Activated CD4-positive, alpha-beta memory T cell treated with anti-CD3 and anti-CD28 coated beads for 36 hours (primary cell): ENCODE measurements around the gene EGLN1. TPM values are rescaled to one million over a fixed set of nuclear protein-coding genes. Genes with fewer than 3 reads are reported as not detected.
"Not testable (repeated sequence)": the region's sequence is repeated elsewhere in the genome, so short reads cannot be mapped to it uniquely, and the experiment has no call there.

ENCODE experiments used
- CTCF ChIA-PET: fragments of 350-600 bp; sonication (Branson Sonifier 250); formaldehyde crosslinking; loops from one replicate; lab custom pipeline; 2021; ENCODE audit warnings: antibody characterized with exemption, inconsistent platforms; lab: Charles Lee
- POLR2A ChIA-PET: fragments of 350-600 bp; sonication (Branson Sonifier 250); formaldehyde crosslinking; loops from one replicate; lab custom pipeline; 2021; ENCODE audit warnings: antibody characterized with exemption; lab: Charles Lee
- DNase-seq: peaks from one replicate; pipeline ENCODE4 v3.0.0-alpha.2; 2020
- H3K27ac Mint-ChIP-seq: one replicate; pipeline ENCODE4 v1.8.0; 2021; ENCODE audit warnings: mixed read lengths
- H3K27me3 Mint-ChIP-seq: one replicate; pipeline ENCODE4 v1.8.0; 2021; ENCODE audit warnings: mixed read lengths
- H3K36me3 Mint-ChIP-seq: one replicate; pipeline ENCODE4 v1.8.0; 2021; ENCODE audit warnings: mixed read lengths
- H3K4me1 Mint-ChIP-seq: one replicate; pipeline ENCODE4 v1.8.0; 2021; ENCODE audit warnings: low read depth, mixed read lengths
- H3K4me3 Mint-ChIP-seq: one replicate; pipeline ENCODE4 v1.8.0; 2021; ENCODE audit warnings: mild to moderate bottlenecking, mixed read lengths
- H3K9me3 Mint-ChIP-seq: one replicate; pipeline ENCODE4 v1.8.0; 2021; ENCODE audit warnings: mixed read lengths
- intact Hi-C: fragments of 100-400 bp; cut with micrococcal nuclease; formaldehyde crosslinking; loops from one replicate; pipeline ENCODE4 v1.15.1; 2023
- total RNA-seq, 2 experiments: library from RNA; stranded (reverse); gene quantifications; one replicate each; pipeline ENCODE4 v1.2.3, GENCODE V29; 2021

Gene EGLN1
- 10 to 100 TPM; 15.8 to 16.2 TPM for total RNA-seq

- CTCF ChIA-PET = interaction anchor here (2.0 to 2.5 kb wide), 2 partner anchors 11 to 85 kb away, joined by 4 to 6 read pairs; partner anchors contain the start of genes EXOC8 and SPRTN
Measured at GRCh38 chr1:231421971-231422797, at the start of gene EGLN1. TSS of gene EGLN1 (minus strand) at chr1:231422287. CDS start at chr1:231421888, 399 bp downstream.

GRCh38 chr1:231471500-231471899 lies 49.4 kb upstream of the EGLN1 start:
- H3K9me3 Mint-ChIP-seq, CTCF ChIA-PET, H3K4me3 Mint-ChIP-seq, H3K4me1 Mint-ChIP-seq, DNase-seq, intact Hi-C loops, H3K36me3 Mint-ChIP-seq, H3K27ac Mint-ChIP-seq: not testable (repeated sequence)
- peaks cover 21% of the 10 kb centered on the region for H3K27me3 Mint-ChIP-seq
- POLR2A ChIA-PET = interaction anchor here (0.5 kb wide), 1 partner anchor 64 kb away, joined by 3 read pairs; no protein-coding TSS in a partner anchor

More at GRCh38 chr1:231421971-231422797, at the start of gene EGLN1:
- Mint-ChIP-seq H3K36me3 (peaks cover 7% of the 10 kb centered on the region), H3K27me3 (no peaks in the 10 kb centered on the region), H3K4me3 (peak within 1 kb of the TSS; percentile 84), H3K9me3 (no peaks in the 10 kb centered on the region), H3K4me1 (peaks cover 33% of the 10 kb centered on the region), H3K27ac (peak within 1 kb of the TSS; percentile 81)
- peak; percentile 87 for DNase-seq
- POLR2A ChIA-PET = interaction anchor here (0.8 to 2.5 kb wide), 5 partner anchors 29 to 108 kb away, joined by 3 to 9 read pairs (median 5); partner anchors contain the start of genes EXOC8, SPRTN and TSNAX
- intact Hi-C loops = loop anchor here (1.0 to 10.0 kb wide), 7 partner anchors 38 to 445 kb away; partner anchors contain the start of genes ARV1, GNPAT, TSNAX and TTC13

DNA sequence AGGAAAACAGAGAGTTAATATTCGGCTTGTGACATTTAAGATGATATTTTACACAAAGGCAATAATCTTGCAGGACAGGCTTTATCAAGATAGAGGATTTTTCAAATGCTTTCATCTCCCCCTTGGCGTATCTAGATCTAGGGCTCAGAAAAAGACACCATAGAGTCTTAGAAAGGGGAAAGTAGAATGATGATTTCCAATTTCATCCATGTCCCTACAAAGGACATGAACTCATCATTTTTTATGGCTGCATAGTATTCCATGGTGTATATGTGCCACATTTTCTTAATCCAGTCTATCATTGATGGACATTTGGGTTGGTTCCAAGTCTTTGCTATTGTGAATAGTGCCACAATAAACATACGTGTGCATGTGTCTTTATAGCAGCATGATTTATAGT lies 48.9 kb upstream of the EGLN1 start:
- CTCF ChIA-PET, H3K4me3 Mint-ChIP-seq, H3K36me3 Mint-ChIP-seq, POLR2A ChIA-PET, H3K27ac Mint-ChIP-seq, DNase-seq, H3K9me3 Mint-ChIP-seq, intact Hi-C loops, H3K4me1 Mint-ChIP-seq: not testable (repeated sequence)
- peaks cover 20% of the 10 kb centered on the region for H3K27me3 Mint-ChIP-seq

- CTCF ChIA-PET = no interaction called here
- peaks cover 34% of the 10 kb centered on the region for H3K27me3 Mint-ChIP-seq
- H3K4me3 Mint-ChIP-seq = no peak overlapping the region
- no peak overlapping the region for H3K27ac Mint-ChIP-seq
- peaks cover 16% of the 10 kb centered on the region for H3K9me3 Mint-ChIP-seq
- H3K36me3 Mint-ChIP-seq = peaks cover 3% of the 10 kb centered on the region
- peaks cover 16% of the 10 kb centered on the region for H3K4me1 Mint-ChIP-seq
- intact Hi-C loops = loop anchor here (10.0 kb wide), 1 partner anchor 93 kb away; no protein-coding TSS in a partner anchor
- POLR2A ChIA-PET = no interaction called here
- DNase-seq = no peak
Measured at GRCh38 chr1:231467986-231468385, 45.9 kb upstream of the EGLN1 start.

- intact Hi-C loops = loop anchor here (1.0 to 10.0 kb wide), 3 partner anchors 42 to 90 kb away; partner anchors contain the start of gene TSNAX
- peaks cover 48% of the 10 kb centered on the region for H3K27me3 Mint-ChIP-seq
- peaks cover 22% of the 10 kb centered on the region for H3K4me1 Mint-ChIP-seq
- peaks cover 3% of the 10 kb centered on the region for H3K36me3 Mint-ChIP-seq
- peak overlapping the region; percentile 11 for H3K4me3 Mint-ChIP-seq
- no peak overlapping the region for H3K27ac Mint-ChIP-seq
- CTCF ChIA-PET = no interaction called here
- POLR2A ChIA-PET = no interaction called here
- H3K9me3 Mint-ChIP-seq = peaks cover 13% of the 10 kb centered on the region
- DNase-seq = peak; percentile 10
Measured at GRCh38 chr1:231465051-231465450, 43.0 kb upstream of the EGLN1 start.

DNA sequence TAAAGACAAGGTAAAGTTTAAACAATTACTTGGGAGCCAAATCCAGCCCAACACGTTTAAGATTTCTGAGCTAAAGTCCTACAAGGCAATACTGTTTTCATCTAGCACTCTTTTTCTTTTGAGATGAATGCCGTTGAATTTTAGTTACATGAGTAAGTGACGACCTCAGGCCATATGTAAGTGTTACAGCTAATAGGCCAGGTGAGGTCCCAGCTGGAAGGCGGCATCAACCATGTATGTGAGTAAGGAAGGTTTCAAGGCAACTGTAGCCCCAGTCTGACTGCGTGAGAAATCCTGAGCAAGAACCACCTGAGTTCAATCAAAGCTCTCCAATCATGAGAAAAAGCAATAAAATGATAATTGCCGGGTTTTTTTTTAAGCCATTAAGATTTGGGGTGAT lies 41.5 kb upstream of the EGLN1 start:
- H3K4me3 Mint-ChIP-seq = no peak overlapping the region
- DNase-seq = no peak
- peaks cover 27% of the 10 kb centered on the region for H3K4me1 Mint-ChIP-seq
- no peak overlapping the region for H3K27ac Mint-ChIP-seq
- H3K36me3 Mint-ChIP-seq = peaks cover 3% of the 10 kb centered on the region
- H3K9me3 Mint-ChIP-seq = peaks cover 13% of the 10 kb centered on the region
- POLR2A ChIA-PET = no interaction called here
- CTCF ChIA-PET = interaction anchor here (0.6 to 1.4 kb wide), 2 partner anchors 38 to 42 kb away, joined by 3 to 6 read pairs; no protein-coding TSS in a partner anchor
- H3K27me3 Mint-ChIP-seq = peaks cover 55% of the 10 kb centered on the region
- intact Hi-C loops = loop anchor here (10.0 kb wide), 1 partner anchor 89 kb away; no protein-coding TSS in a partner anchor

DNA sequence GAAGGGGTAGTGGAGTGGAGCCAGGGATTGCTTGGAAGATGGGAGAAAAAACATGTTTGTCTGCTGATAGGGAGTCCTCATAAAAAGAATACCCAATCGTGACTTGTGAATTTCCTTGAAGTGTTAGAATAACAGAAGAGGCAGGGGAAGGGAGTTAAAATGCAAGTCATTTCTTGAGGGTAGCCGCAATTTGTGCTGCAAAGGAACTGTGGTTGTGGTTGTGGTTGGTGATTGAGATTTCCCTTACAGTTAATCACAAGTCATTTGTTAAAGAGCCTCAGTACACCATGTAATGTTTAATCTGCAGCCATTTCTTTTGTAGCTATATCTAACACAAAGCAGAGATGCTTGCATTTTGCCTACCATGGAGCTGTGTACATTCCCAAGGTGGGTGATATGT lies 38.5 kb upstream of the EGLN1 start:
- Mint-ChIP-seq H3K27ac (peak overlapping the region; percentile 23), H3K9me3 (peaks cover 13% of the 10 kb centered on the region), H3K4me3 (no peak overlapping the region), H3K36me3 (peaks cover 4% of the 10 kb centered on the region), H3K4me1 (peaks cover 27% of the 10 kb centered on the region), H3K27me3 (peaks cover 61% of the 10 kb centered on the region)
- POLR2A ChIA-PET = no interaction called here
- CTCF ChIA-PET = no interaction called here
- peak; percentile 77 for DNase-seq
- intact Hi-C loops = loop anchor here (1.0 to 10.0 kb wide), 3 partner anchors 38 to 168 kb away; partner anchors contain the start of gene EGLN1

DNA sequence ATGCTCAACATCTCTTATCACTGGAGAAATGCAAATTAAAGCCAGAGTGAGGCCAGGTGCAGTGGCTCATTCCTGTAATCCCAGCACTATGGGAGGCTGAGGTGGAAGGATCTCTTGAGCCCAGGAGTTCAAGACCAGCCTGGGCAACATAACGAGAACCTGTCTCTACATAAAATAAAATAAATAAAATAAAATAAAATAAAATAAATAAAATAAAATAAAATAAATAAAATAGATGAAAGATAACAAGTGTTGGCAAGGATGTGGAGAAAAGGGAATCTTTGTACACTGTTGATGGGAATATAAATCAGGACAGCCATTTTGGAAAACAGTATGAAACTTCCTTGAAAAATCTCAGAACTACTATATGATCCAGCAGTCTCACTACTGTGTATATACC lies 37.4 kb upstream of the EGLN1 start:
- intact Hi-C loops = not testable (repeated sequence)

GRCh38 chr1:231457956-231458355 lies 35.9 kb upstream of the EGLN1 start:
- CTCF ChIA-PET, DNase-seq, H3K36me3 Mint-ChIP-seq, POLR2A ChIA-PET, intact Hi-C loops, H3K9me3 Mint-ChIP-seq, H3K4me3 Mint-ChIP-seq: not testable (repeated sequence)
- H3K27ac Mint-ChIP-seq = peak overlapping the region; percentile 3
- H3K4me1 Mint-ChIP-seq = peaks cover 12% of the 10 kb centered on the region
- H3K27me3 Mint-ChIP-seq = peaks cover 57% of the 10 kb centered on the region

More for the DNA sequence above, 37.4 kb upstream of the EGLN1 start:
- H3K36me3 Mint-ChIP-seq, H3K27ac Mint-ChIP-seq, CTCF ChIA-PET, H3K4me3 Mint-ChIP-seq, H3K9me3 Mint-ChIP-seq, POLR2A ChIA-PET, DNase-seq: not testable (repeated sequence)
- peaks cover 17% of the 10 kb centered on the region for H3K4me1 Mint-ChIP-seq
- H3K27me3 Mint-ChIP-seq = peaks cover 64% of the 10 kb centered on the region

- H3K4me3 Mint-ChIP-seq, H3K9me3 Mint-ChIP-seq, H3K27ac Mint-ChIP-seq, intact Hi-C loops, POLR2A ChIA-PET, CTCF ChIA-PET, H3K4me1 Mint-ChIP-seq, DNase-seq, H3K36me3 Mint-ChIP-seq: not testable (repeated sequence)
- H3K27me3 Mint-ChIP-seq = peaks cover 52% of the 10 kb centered on the region
Measured at GRCh38 chr1:231454133-231454532, 32.0 kb upstream of the EGLN1 start.

- H3K9me3 Mint-ChIP-seq = peaks cover 4% of the 10 kb centered on the region
- POLR2A ChIA-PET = no interaction called here
- peaks cover 3% of the 10 kb centered on the region for H3K36me3 Mint-ChIP-seq
- DNase-seq = no peak
- H3K27me3 Mint-ChIP-seq = peaks cover 53% of the 10 kb centered on the region
- CTCF ChIA-PET = no interaction called here
- no peak overlapping the region for H3K4me3 Mint-ChIP-seq
- intact Hi-C loops = no loop called here
- H3K4me1 Mint-ChIP-seq = no peaks in the 10 kb centered on the region
- H3K27ac Mint-ChIP-seq = no peak overlapping the region
Measured at GRCh38 chr1:231446138-231446537, 24.1 kb upstream of the EGLN1 start.

- intact Hi-C loops = no loop called here
- ChIA-PET POLR2A (no interaction called here), CTCF (no interaction called here)
- DNase-seq = no peak
- peaks cover 4% of the 10 kb centered on the region for H3K9me3 Mint-ChIP-seq
- H3K4me3 Mint-ChIP-seq = no peak overlapping the region
- H3K27ac Mint-ChIP-seq = no peak overlapping the region
- peaks cover 3% of the 10 kb centered on the region for H3K36me3 Mint-ChIP-seq
- no peaks in the 10 kb centered on the region for H3K4me1 Mint-ChIP-seq
- peaks cover 41% of the 10 kb centered on the region for H3K27me3 Mint-ChIP-seq
Measured at GRCh38 chr1:231444059-231444458, 22.0 kb upstream of the EGLN1 start.
